Fibroblast of mammary gland (primary cell): ENCODE measurements around the gene RIPOR2.

Experiments
- DNase-seq: peaks from one replicate; pipeline ENCODE4 v3.0.0-alpha.2; 2010; ENCODE audit warnings: low read depth
- H3K4me3 ChIP-seq: 2 replicates; pipeline ENCODE4 v1.5.1; 2011; ENCODE audit warnings: low read depth, mild to moderate bottlenecking, low read length, moderate library complexity; ENCODE audit not compliant: control insufficient read depth
- TF ChIP-seq, protein P1 (sequence below): conservative IDR thresholded peaks from 2 replicates; pipeline ENCODE4 v1.5.1; 2011; ENCODE audit warnings: low read depth, low read length, inconsistent platforms; ENCODE audit not compliant: control insufficient read depth, insufficient read depth

Gene RIPOR2

GRCh38 chr6:24856246-24856599, 79.5 kb downstream of the RIPOR2 start:
- no peak overlapping the region for H3K4me3 ChIP-seq
- DNase-seq: no peak
- TF ChIP-seq, protein P1, sequence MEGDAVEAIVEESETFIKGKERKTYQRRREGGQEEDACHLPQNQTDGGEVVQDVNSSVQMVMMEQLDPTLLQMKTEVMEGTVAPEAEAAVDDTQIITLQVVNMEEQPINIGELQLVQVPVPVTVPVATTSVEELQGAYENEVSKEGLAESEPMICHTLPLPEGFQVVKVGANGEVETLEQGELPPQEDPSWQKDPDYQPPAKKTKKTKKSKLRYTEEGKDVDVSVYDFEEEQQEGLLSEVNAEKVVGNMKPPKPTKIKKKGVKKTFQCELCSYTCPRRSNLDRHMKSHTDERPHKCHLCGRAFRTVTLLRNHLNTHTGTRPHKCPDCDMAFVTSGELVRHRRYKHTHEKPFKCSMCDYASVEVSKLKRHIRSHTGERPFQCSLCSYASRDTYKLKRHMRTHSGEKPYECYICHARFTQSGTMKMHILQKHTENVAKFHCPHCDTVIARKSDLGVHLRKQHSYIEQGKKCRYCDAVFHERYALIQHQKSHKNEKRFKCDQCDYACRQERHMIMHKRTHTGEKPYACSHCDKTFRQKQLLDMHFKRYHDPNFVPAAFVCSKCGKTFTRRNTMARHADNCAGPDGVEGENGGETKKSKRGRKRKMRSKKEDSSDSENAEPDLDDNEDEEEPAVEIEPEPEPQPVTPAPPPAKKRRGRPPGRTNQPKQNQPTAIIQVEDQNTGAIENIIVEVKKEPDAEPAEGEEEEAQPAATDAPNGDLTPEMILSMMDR: no peak

- DNase-seq: peak; percentile 80
- TF ChIP-seq, protein P1: peak; percentile 95
- H3K4me3 ChIP-seq: no peak overlapping the region
These were observed 80.1 kb downstream of the RIPOR2 start for GRCh38 chr6:24855395-24856245.

DNA sequence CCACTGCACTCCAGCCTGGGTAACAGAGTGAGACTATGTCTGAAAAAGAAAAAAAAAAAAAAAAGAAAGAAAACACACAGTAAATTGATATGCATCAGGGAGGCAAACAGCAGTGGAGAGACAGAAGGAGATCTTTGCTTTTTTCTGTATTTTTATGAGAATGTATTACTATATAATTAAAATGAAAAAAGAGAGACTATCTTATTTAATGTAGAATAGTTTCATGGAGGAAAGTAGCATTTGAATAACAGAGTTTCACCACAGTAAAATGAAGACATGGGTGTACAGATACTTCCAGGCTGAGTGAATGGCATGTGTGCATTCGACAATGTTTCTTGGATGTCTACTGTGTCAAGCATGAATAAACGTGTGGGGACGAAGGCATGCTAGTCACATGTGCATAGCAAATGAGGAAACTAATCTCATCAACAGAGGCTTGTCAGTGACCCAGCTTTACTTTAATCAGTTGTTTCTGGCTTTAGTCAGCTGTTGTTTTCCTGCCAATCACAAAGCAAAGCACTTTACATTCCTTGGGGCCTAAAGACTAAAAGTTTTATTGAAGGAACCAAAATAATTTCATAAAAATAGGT, 81.6 kb downstream of the RIPOR2 start:
- no peak overlapping the region for H3K4me3 ChIP-seq
- DNase-seq: no peak
- TF ChIP-seq, protein P1: no peak

DNA sequence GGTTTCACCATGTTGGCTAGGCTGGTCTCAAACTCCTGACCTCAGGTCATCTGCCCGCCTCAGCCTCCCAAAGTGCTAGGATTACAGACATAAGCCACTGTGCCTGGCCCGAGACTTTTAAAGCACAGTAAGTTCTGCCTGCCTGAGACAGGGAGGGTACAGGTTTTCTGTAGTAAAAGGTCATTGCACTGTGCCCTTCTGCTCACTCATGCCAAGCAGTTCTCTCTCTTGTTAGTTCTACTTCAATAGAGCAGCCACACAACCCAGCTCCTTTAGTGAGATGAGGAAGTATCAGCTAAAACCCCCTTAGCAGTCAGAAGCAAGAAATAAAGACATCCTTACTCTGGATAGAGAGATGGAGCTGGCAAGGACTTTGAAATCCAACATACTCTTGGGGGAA, 84.7 kb downstream of the RIPOR2 start:
- TF ChIP-seq, protein P1: no peak
- no peak overlapping the region for H3K4me3 ChIP-seq
- no peak for DNase-seq

DNA sequence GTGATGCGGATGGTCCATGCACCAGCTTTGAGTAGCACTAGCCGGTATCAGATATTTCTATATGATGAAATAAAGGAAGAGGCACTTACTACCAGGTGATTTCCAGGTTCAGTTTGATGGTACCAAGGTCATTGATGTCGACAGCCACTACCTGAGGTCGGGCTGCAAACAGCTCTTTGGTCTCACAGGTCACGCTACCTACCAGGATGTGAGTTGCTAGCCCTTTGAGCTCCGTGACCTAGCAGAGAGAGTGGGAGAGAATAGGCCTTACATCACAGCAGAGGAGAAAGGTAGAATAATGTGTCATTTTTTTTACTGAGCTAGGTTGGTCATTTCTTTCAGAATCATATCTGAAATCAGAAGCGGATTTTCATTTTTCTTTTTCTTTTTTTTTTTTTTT, 86.0 kb downstream of the RIPOR2 start:
- H3K4me3 ChIP-seq: no peak overlapping the region
- no peak for DNase-seq
- TF ChIP-seq, protein P1: no peak

- TF ChIP-seq, protein P1: no peak
- H3K4me3 ChIP-seq: no peak overlapping the region
- DNase-seq: no peak
These were observed 87.3 kb downstream of the RIPOR2 start for GRCh38 chr6:24848461-24848860.
